Activated T-cell treated with anti-CD3 and anti-CD28 coated beads, Interleukin-2, amount 50 U/mL, for 4 hours (primary cell): ENCODE results near the gene PDPN. TPM values are rescaled to one million over a fixed set of nuclear protein-coding genes. Genes with fewer than 3 reads are reported as not detected.
"Not testable (repeated sequence)": the region's sequence is repeated elsewhere in the genome, so short reads cannot be mapped to it uniquely, and the experiment has no call there.

Source experiments
- ATAC-seq, 2 donors: fragments of 200-7000 bp; cut with Tn5 transposase; one replicate each; pipeline ENCODE4 v1.10.0; 2021
- DNase-seq: peaks from one replicate; pipeline ENCODE4 v3.0.0-alpha.2; 2020
- H3K27me3 Mint-ChIP-seq: one replicate; pipeline ENCODE4 v1.8.0; 2021; ENCODE audit warnings: low read depth, mixed read lengths
- H3K36me3 Mint-ChIP-seq: one replicate; pipeline ENCODE4 v1.8.0; 2022; ENCODE audit warnings: mixed read lengths; ENCODE audit not compliant: insufficient read depth
- H3K4me1 Mint-ChIP-seq: one replicate; pipeline ENCODE4 v1.8.0; 2021; ENCODE audit warnings: low read depth, mixed read lengths
- H3K4me3 Mint-ChIP-seq: one replicate; pipeline ENCODE4 v1.8.0; 2021; ENCODE audit warnings: mild to moderate bottlenecking, moderate library complexity, mixed read lengths
- H3K9me3 Mint-ChIP-seq: one replicate; pipeline ENCODE4 v1.8.0; 2021; ENCODE audit warnings: mixed read lengths
- total RNA-seq, 3 donors: library from RNA; stranded (reverse); gene quantifications; one replicate each; pipeline ENCODE4 v1.2.1, GENCODE V29; 2021

Gene PDPN
- total RNA-seq, 3 donors from 2014 or later: 0.46 TPM; not detected in 2

- Mint-ChIP-seq H3K4me3 (no peak overlapping the region), H3K36me3 (no peaks in the 10 kb centered on the region), H3K27me3 (peaks cover 6% of the 10 kb centered on the region), H3K9me3 (no peaks in the 10 kb centered on the region), H3K4me1 (no peaks in the 10 kb centered on the region)
- DNase-seq (no peak), ATAC-seq (no peak)
Observed at GRCh38 chr1:13556224-13556764, 27.3 kb upstream of the PDPN start.

- Mint-ChIP-seq H3K4me1 (no peaks in the 10 kb centered on the region), H3K4me3 (no peak overlapping the region), H3K27me3 (peaks cover 7% of the 10 kb centered on the region), H3K9me3 (no peaks in the 10 kb centered on the region), H3K36me3 (no peaks in the 10 kb centered on the region)
- DNase-seq (no peak), ATAC-seq (no peak)
Observed at GRCh38 chr1:13560541-13560940, 23.1 kb upstream of the PDPN start.

GRCh38 chr1:13562981-13563380 lies 20.7 kb upstream of the PDPN start:
- not testable (repeated sequence) for H3K9me3 Mint-ChIP-seq, H3K4me3 Mint-ChIP-seq, H3K27me3 Mint-ChIP-seq, DNase-seq, H3K36me3 Mint-ChIP-seq, ATAC-seq, H3K4me1 Mint-ChIP-seq

GRCh38 chr1:13564073-13564472 lies 19.6 kb upstream of the PDPN start:
- Mint-ChIP-seq H3K4me1 (no peaks in the 10 kb centered on the region), H3K9me3 (no peaks in the 10 kb centered on the region), H3K4me3 (no peak overlapping the region), H3K36me3 (no peaks in the 10 kb centered on the region), H3K27me3 (peaks cover 4% of the 10 kb centered on the region)
- DNase-seq (no peak), ATAC-seq (no peak)

GRCh38 chr1:13570435-13570834 lies 13.2 kb upstream of the PDPN start:
- H3K27me3 Mint-ChIP-seq, DNase-seq, H3K9me3 Mint-ChIP-seq, ATAC-seq, H3K4me3 Mint-ChIP-seq, H3K4me1 Mint-ChIP-seq, H3K36me3 Mint-ChIP-seq: not testable (repeated sequence)

- DNase-seq: no peak
- ATAC-seq: no peak
- H3K4me3 Mint-ChIP-seq: no peak overlapping the region
- peaks cover 9% of the 10 kb centered on the region for H3K27me3 Mint-ChIP-seq
- H3K9me3 Mint-ChIP-seq: no peaks in the 10 kb centered on the region
- H3K36me3 Mint-ChIP-seq: no peaks in the 10 kb centered on the region
- no peaks in the 10 kb centered on the region for H3K4me1 Mint-ChIP-seq
Observed at GRCh38 chr1:13570924-13571323, 12.7 kb upstream of the PDPN start.

- H3K4me3 Mint-ChIP-seq: no peak overlapping the region
- H3K4me1 Mint-ChIP-seq: no peaks in the 10 kb centered on the region
- no peak for ATAC-seq
- DNase-seq: no peak
- no peaks in the 10 kb centered on the region for H3K9me3 Mint-ChIP-seq
- H3K27me3 Mint-ChIP-seq: peaks cover 19% of the 10 kb centered on the region
- no peaks in the 10 kb centered on the region for H3K36me3 Mint-ChIP-seq
Observed at GRCh38 chr1:13573586-13573985, 10.0 kb upstream of the PDPN start.

- Mint-ChIP-seq H3K4me3 (no peak overlapping the region), H3K27me3 (peaks cover 27% of the 10 kb centered on the region), H3K36me3 (no peaks in the 10 kb centered on the region), H3K4me1 (no peaks in the 10 kb centered on the region), H3K9me3 (no peaks in the 10 kb centered on the region)
- ATAC-seq (no peak), DNase-seq (no peak)
Observed at GRCh38 chr1:13576926-13577325, 6.7 kb upstream of the PDPN start.

- DNase-seq (no peak), ATAC-seq (no peak)
- Mint-ChIP-seq H3K4me3 (no peak overlapping the region), H3K27me3 (peaks cover 37% of the 10 kb centered on the region), H3K4me1 (no peaks in the 10 kb centered on the region), H3K36me3 (no peaks in the 10 kb centered on the region), H3K9me3 (no peaks in the 10 kb centered on the region)
Observed at GRCh38 chr1:13577846-13578245, 5.8 kb upstream of the PDPN start.

GRCh38 chr1:13581446-13581845 lies 2.2 kb upstream of the PDPN start:
- Mint-ChIP-seq H3K27me3 (peaks cover 64% of the 10 kb centered on the region), H3K9me3 (no peaks in the 10 kb centered on the region), H3K36me3 (no peaks in the 10 kb centered on the region), H3K4me3 (no peak overlapping the region), H3K4me1 (no peaks in the 10 kb centered on the region)
- DNase-seq: no peak
- ATAC-seq: no peak

- ATAC-seq (no peak), DNase-seq (no peak)
- Mint-ChIP-seq H3K27me3 (peaks cover 71% of the 10 kb centered on the region), H3K4me3 (no peak overlapping the region), H3K4me1 (no peaks in the 10 kb centered on the region), H3K36me3 (no peaks in the 10 kb centered on the region), H3K9me3 (no peaks in the 10 kb centered on the region)
Observed at GRCh38 chr1:13582713-13583443, 754 bp upstream of the PDPN start.

GRCh38 chr1:13583966-13584791 lies 547 bp downstream of the PDPN start:
- peaks cover 70% of the 10 kb centered on the region for H3K27me3 Mint-ChIP-seq
- no peak for ATAC-seq
- no peak overlapping the region for H3K4me3 Mint-ChIP-seq
- DNase-seq: no peak
- H3K9me3 Mint-ChIP-seq: no peaks in the 10 kb centered on the region
- H3K36me3 Mint-ChIP-seq: no peaks in the 10 kb centered on the region
- H3K4me1 Mint-ChIP-seq: no peaks in the 10 kb centered on the region

- no peaks in the 10 kb centered on the region for H3K36me3 Mint-ChIP-seq
Observed at GRCh38 chr1:13584876-13585611, 1.4 kb downstream of the PDPN start.

GRCh38 chr1:13585612-13585991 lies 2.0 kb downstream of the PDPN start:
- ATAC-seq (no peak), DNase-seq (no peak)
- Mint-ChIP-seq H3K36me3 (no peaks in the 10 kb centered on the region), H3K4me3 (no peak overlapping the region), H3K4me1 (no peaks in the 10 kb centered on the region), H3K9me3 (no peaks in the 10 kb centered on the region), H3K27me3 (peaks cover 69% of the 10 kb centered on the region)

More at GRCh38 chr1:13584876-13585611, 1.4 kb downstream of the PDPN start:
- Mint-ChIP-seq H3K4me3 (no peak overlapping the region), H3K27me3 (peaks cover 65% of the 10 kb centered on the region), H3K9me3 (no peaks in the 10 kb centered on the region), H3K4me1 (no peaks in the 10 kb centered on the region)
- no peak for DNase-seq
- ATAC-seq: no peak
